HUES64 (cell line): ENCODE results near the gene KCNC3.
A peak's percentile ranks its signal among the peaks of the same experiment; 100 is the strongest.

ENCODE experiments used
- H3K27ac ChIP-seq: 2 replicates; pipeline ENCODE4 v1.7.0; 2013; ENCODE audit warnings: low read depth, low read length, inconsistent platforms
- H3K27me3 ChIP-seq: 2 replicates; pipeline ENCODE4 v1.6.1; 2013; ENCODE audit warnings: mild to moderate bottlenecking, low read length; ENCODE audit not compliant: insufficient read depth
- H3K36me3 ChIP-seq: 2 replicates; pipeline ENCODE4 v1.6.1; 2013; ENCODE audit warnings: mild to moderate bottlenecking, low read length; ENCODE audit not compliant: insufficient read depth
- H3K4me1 ChIP-seq: 2 replicates; pipeline ENCODE4 v1.6.1; 2013; ENCODE audit warnings: mild to moderate bottlenecking, low read length, moderate library complexity; ENCODE audit not compliant: insufficient read depth
- H3K4me3 ChIP-seq: 2 replicates; pipeline ENCODE4 v1.5.1; 2013; ENCODE audit warnings: mild to moderate bottlenecking, low read length, moderate library complexity
- H3K9ac ChIP-seq: 2 replicates; pipeline ENCODE4 v1.6.1; 2013; ENCODE audit warnings: mild to moderate bottlenecking, low read depth, low read length
- H3K9me3 ChIP-seq: 2 replicates; pipeline ENCODE4 v1.6.1; 2013; ENCODE audit warnings: low read depth, low read length; ENCODE audit not compliant: insufficient read depth
- WGBS: fragments of 150-250, 120-280 bp; methylation state at CpG from one replicate; pipeline ENCODE4 v1.1.7; 2013; ENCODE audit warnings: missing lambda C conversion rate; 5-methylcytosine and 5-hydroxymethylcytosine counted together

Gene KCNC3

DNA sequence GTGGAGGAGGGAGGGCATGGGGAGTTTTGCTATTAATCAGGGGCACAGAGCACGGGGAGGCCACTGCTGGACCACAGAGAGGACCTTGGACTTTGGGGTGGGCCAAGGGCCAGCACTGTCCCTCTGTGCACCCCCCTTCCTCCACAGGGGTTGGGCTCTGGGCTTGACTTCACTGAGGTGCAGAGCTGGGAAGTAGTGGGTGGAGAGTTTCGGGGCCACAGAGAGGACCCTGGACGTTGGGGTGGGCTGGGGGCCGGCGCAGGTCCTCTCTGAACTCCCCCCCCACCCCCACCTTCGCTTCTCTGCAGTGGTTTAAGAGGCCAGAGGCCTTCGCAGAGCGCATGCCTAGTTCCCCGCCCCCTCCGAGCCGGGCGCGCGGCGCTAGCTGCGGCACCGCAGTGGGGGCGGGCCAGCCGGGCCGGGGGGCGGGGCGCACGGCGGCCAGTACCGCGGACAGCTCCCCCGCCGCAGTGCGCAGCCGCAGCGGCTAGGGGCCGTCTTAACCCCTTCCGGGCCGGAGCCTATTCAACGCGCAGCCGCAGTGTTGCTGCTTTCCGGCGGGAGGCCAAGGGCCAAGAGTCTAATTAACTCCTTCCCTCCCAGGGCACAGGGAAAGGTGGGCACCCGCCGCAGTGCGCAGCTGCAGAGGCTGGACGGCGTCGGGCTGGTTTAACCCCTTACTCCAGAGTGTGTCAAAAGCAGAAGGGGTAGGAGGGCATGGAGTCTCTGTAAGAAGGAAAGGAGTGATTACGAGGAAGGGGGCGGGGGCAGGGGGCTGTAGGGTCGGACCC is 3.7 kb downstream of the KCNC3 start:
- Histone ChIP-seq H3K9me3 (peaks cover 18% of the 10 kb centered on the region; the same call in 1 of the 2 replicates), H3K4me1 (no peaks in the 10 kb centered on the region), H3K4me3 (peak overlapping the region; percentile 52), H3K36me3 (0 out of 2 replicates have a peak, but pooled peaks cover 7% of the 10 kb centered on the region), H3K27ac (no peak overlapping the region), H3K9ac (no peak overlapping the region), H3K27me3 (peaks cover 19% of the 10 kb centered on the region)
- 35% methylated on average over 46 of the region's 48 CpGs for WGBS

DNA sequence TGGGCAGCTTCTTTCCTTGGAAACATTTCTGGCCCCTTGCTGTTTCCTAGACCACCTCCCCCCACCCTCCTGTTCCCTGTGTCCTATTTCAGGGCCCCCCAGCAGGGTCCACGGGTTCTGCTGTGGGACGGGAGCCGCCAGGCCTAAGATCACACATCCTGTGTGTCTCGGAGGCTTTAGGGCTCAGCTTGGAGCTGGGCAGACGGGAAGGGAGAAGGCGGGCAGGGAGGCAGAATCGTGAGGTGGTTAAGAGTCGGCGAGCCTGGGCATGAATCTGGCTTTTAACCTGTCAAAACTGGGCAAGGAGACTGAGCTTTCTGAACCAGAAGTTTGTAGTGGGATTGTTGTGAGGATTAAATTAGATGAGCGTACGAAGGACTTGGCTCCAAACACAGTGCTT is 4.8 kb downstream of the KCNC3 start:
- peaks cover 10% of the 10 kb centered on the region; the same call in 1 of the 2 replicates for H3K36me3 ChIP-seq
- no peak overlapping the region for H3K27ac ChIP-seq
- 81% methylated on average over 11 of the region's 11 CpGs for WGBS
- peaks cover 19% of the 10 kb centered on the region for H3K27me3 ChIP-seq
- H3K9me3 ChIP-seq = peaks cover 20% of the 10 kb centered on the region; the same call in 1 of the 2 replicates
- H3K4me3 ChIP-seq = no peak overlapping the region
- H3K4me1 ChIP-seq = no peaks in the 10 kb centered on the region
- H3K9ac ChIP-seq = no peak overlapping the region

DNA sequence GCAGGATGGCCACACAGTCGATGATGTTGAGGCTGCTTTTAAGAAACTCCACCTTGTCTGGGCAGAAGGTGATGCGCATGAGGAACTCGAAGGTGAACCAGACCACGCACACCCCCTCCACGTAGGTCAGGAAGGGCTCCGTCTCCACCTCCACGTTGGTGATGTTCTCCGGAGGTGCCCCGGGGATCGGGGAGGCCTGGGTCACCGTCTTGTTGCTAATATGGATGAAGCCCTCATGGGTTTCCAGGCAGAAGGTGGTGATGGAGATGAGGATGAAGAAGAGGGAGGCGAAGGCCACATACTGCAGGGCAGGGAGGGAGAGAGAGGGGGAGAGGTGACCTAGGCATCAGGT is 5.4 kb downstream of the KCNC3 start:
- peaks cover 10% of the 10 kb centered on the region; the same call in 1 of the 2 replicates for H3K36me3 ChIP-seq
- no peak overlapping the region for H3K9ac ChIP-seq
- H3K4me3 ChIP-seq = no peak overlapping the region
- no peaks in the 10 kb centered on the region for H3K4me1 ChIP-seq
- peaks cover 19% of the 10 kb centered on the region for H3K27me3 ChIP-seq
- H3K9me3 ChIP-seq = peaks cover 24% of the 10 kb centered on the region; the same call in 1 of the 2 replicates
- WGBS = 92% methylated on average over 12 of the region's 12 CpGs
- no peak overlapping the region for H3K27ac ChIP-seq

DNA sequence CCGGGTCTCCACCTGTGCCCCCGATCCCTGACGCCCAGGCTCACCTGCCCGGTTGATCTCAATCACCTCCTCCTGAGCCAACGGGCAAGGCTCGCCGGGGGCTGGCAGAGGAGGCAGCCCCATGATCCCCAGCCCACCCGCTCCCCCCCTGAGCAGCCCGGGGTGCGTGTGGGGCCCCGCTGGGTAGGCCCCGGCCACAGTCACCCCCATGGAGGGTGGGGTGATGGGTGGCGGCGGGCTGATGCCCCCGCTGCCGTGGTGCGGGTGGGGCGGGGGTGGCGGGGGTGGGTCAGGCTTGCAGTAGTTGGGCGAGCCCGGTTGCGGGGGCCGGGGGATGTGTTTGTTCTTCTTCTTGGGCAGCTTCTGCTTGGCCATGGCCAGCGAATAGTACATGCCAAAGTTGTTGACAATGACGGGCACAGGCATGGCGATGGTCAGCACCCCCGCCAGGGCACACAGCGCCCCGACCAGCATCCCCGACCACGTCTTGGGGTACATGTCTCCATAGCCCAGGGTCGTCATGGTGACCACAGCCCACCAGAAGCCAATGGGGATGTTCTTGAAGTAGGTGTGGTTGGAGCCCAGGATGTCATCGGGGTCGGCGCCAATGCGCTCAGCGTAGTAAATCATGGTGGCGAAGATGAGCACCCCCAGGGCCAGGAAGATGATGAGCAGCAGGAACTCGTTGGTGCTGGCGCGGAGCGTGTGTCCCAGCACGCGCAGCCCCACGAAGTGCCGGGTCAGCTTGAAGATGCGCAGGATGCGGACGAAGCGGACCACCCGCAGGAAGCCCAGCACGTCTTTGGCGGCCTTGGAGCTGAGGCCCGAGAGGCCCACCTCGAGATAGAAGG is 6.0 kb downstream of the KCNC3 start:
- Histone ChIP-seq H3K9ac (no peak overlapping the region), H3K36me3 (peaks cover 10% of the 10 kb centered on the region; the same call in 1 of the 2 replicates), H3K9me3 (peaks cover 24% of the 10 kb centered on the region; the same call in 1 of the 2 replicates), H3K27ac (no peak overlapping the region), H3K4me3 (no peak overlapping the region), H3K27me3 (peaks cover 16% of the 10 kb centered on the region), H3K4me1 (no peaks in the 10 kb centered on the region)
- 94% methylated on average over 55 of the region's 55 CpGs for WGBS

- Histone ChIP-seq H3K9me3 (peaks cover 17% of the 10 kb centered on the region; the same call in 1 of the 2 replicates), H3K27ac (no peak overlapping the region), H3K4me3 (no peak overlapping the region), H3K9ac (no peak overlapping the region), H3K4me1 (no peaks in the 10 kb centered on the region), H3K27me3 (peaks cover 9% of the 10 kb centered on the region), H3K36me3 (peaks cover 10% of the 10 kb centered on the region; the same call in 1 of the 2 replicates)
- 86% methylated on average over 12 of the region's 12 CpGs for WGBS
These were observed 6.9 kb downstream of the KCNC3 start for GRCh38 chr19:50322234-50322633.

GRCh38 chr19:50321831-50322230 is 7.3 kb downstream of the KCNC3 start:
- Histone ChIP-seq H3K9ac (no peak overlapping the region), H3K4me3 (no peak overlapping the region), H3K4me1 (no peaks in the 10 kb centered on the region), H3K27me3 (peaks cover 5% of the 10 kb centered on the region), H3K27ac (no peak overlapping the region), H3K36me3 (peaks cover 10% of the 10 kb centered on the region; the same call in 1 of the 2 replicates), H3K9me3 (peaks cover 14% of the 10 kb centered on the region; the same call in 1 of the 2 replicates)
- WGBS = 86% methylated on average over 4 of the region's 4 CpGs

- no peaks in the 10 kb centered on the region for H3K27me3 ChIP-seq
- no peaks in the 10 kb centered on the region for H3K4me1 ChIP-seq
- WGBS = 92% methylated on average over 20 of the region's 20 CpGs
- peaks cover 14% of the 10 kb centered on the region; the same call in 1 of the 2 replicates for H3K9me3 ChIP-seq
- no peak overlapping the region for H3K9ac ChIP-seq
- no peak overlapping the region for H3K4me3 ChIP-seq
- H3K27ac ChIP-seq = no peak overlapping the region
- peaks cover 10% of the 10 kb centered on the region; the same call in 1 of the 2 replicates for H3K36me3 ChIP-seq
These were observed 8.6 kb downstream of the KCNC3 start for GRCh38 chr19:50320596-50320995.

DNA sequence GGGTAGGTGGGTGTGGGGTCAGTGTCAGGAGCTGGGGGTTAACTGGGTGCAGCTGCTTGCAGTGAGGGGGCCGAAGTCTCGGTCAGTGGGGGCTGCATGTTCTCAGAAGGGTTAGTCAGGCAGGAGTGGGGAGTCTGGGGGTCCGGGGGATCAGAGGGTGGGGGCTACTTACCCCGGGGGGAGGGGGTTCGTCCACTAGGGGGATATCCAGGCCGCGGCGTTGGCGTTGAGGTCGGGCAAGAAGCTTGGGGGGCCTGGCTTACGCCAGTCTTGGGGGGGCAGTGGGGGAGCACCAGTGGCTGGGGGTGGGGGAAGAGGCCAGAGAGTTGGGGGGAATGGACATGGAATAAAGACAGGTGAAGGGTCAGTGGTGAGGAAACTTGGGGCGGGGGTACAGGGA is 9.1 kb downstream of the KCNC3 start:
- peaks cover 10% of the 10 kb centered on the region; the same call in 1 of the 2 replicates for H3K36me3 ChIP-seq
- no peak overlapping the region for H3K4me3 ChIP-seq
- no peak overlapping the region for H3K9ac ChIP-seq
- H3K4me1 ChIP-seq = no peaks in the 10 kb centered on the region
- H3K9me3 ChIP-seq = peaks cover 14% of the 10 kb centered on the region; the same call in 1 of the 2 replicates
- WGBS = 98% methylated on average over 11 of the region's 12 CpGs
- no peaks in the 10 kb centered on the region for H3K27me3 ChIP-seq
- no peak overlapping the region for H3K27ac ChIP-seq

DNA sequence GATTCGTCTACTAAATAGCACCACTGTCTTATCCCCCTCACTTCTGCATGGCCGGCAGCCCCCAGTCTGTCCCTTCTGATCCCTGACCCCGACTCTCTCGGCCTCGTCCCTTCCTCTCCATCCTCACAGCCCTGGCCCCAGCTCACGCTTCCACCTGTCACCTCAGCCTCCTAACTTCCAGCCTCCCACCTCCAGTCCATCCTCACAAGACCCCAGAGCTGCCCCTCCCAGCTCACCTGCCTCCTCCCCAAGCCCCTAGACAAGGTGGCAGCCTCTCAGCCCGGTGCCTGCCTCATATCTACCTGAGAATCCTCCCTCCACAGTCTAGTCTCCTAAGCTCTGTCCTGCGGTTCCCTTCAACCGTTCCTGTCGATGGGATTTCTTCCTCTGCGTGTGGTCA is 10.0 kb downstream of the KCNC3 start:
- Histone ChIP-seq H3K27ac (no peak overlapping the region), H3K4me3 (no peak overlapping the region), H3K9me3 (peaks cover 14% of the 10 kb centered on the region; the same call in 1 of the 2 replicates), H3K9ac (no peak overlapping the region), H3K36me3 (peaks cover 10% of the 10 kb centered on the region; the same call in 1 of the 2 replicates), H3K27me3 (no peaks in the 10 kb centered on the region), H3K4me1 (no peaks in the 10 kb centered on the region)
- whole genome bisulfite sequencing = 88% methylated on average over 11 of the region's 11 CpGs

DNA sequence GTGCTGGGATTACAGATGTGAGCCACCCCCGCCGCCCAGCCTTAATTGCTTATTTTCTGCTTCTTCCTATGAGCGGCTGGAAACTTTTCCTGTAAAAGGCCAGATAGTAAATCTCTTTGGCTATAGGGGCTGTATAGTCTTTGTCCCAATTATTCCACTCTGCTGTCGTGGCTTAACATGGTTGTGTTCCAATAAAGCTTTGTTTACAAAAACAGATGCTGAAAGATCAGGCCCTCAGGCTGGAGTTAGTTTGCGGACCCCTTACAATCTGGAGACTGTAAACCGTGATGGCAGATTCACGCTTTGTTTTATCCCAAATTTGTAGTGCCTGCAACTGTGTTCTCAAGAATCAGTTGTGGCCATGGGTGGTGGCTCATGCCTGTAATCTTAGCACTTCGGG is 10.7 kb downstream of the KCNC3 start:
- Histone ChIP-seq H3K4me3 (no peak overlapping the region), H3K27me3 (no peaks in the 10 kb centered on the region), H3K4me1 (no peaks in the 10 kb centered on the region), H3K9me3 (peaks cover 10% of the 10 kb centered on the region; the same call in 1 of the 2 replicates), H3K9ac (no peak overlapping the region), H3K27ac (no peak overlapping the region), H3K36me3 (peaks cover 8% of the 10 kb centered on the region; the same call in 1 of the 2 replicates)
- 88% methylated on average over 8 of the region's 8 CpGs for WGBS

DNA sequence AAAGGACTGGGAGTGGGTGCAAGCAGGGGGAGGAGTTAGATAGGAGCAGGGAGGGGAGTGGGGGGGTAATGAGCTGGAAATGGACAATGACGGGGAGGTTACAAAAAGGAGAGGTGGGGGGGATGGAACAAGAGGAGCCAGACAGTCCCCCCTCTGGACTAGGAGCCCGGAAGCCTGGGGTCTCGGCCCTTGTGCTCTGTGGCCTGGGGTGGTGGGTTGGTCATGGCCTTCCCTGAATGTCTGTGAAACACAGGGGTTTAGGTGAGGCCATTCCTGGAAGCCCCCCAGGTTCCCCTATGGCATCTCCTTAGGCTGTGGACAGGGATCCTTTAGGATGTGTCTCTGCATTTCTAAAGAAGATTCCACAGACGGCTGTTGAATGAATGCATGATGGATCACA is 12.1 kb downstream of the KCNC3 start:
- no peak overlapping the region for H3K9ac ChIP-seq
- WGBS = 76% methylated on average over 4 of the region's 4 CpGs
- H3K27me3 ChIP-seq = 0 out of 2 replicates have a peak, but pooled peaks cover 3% of the 10 kb centered on the region
- H3K36me3 ChIP-seq = peaks cover 3% of the 10 kb centered on the region; the same call in 1 of the 2 replicates
- H3K4me1 ChIP-seq = no peaks in the 10 kb centered on the region
- H3K27ac ChIP-seq = no peak overlapping the region
- peaks cover 8% of the 10 kb centered on the region; the same call in 1 of the 2 replicates for H3K9me3 ChIP-seq
- no peak overlapping the region for H3K4me3 ChIP-seq
